GM18498 (cell line): Measurements from ENCODE around the gene MAML3.

ENCODE experiments used
- ATAC-seq: cut with Tn5 transposase; IDR thresholded peaks from one replicate; pipeline ENCODE4 v1.9.1; 2021; ENCODE audit warnings: mild to moderate bottlenecking, moderate library complexity; ENCODE audit not compliant: unreplicated experiment

The MAML3 gene

GRCh38 chr4:140156529-140157171, 2.7 kb upstream of the MAML3 start:
- ATAC-seq, result peak; percentile 76

GRCh38 chr4:140154572-140154891, 548 bp upstream of the MAML3 start:
- ATAC-seq, result no peak

DNA sequence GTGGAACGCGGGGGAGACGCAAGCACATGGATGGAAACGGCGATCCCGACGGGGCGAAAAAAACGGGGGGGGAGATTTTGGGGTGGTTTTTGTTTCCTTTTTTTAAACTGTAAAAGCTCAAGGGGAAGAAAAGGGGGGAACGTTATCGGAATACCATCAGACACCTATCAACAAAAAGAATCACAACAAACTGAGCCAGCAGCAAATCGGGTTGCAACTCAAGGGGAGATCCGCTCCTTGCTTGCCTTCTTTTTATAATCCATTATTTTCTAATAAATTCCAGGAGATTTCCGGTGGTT, 616 bp downstream of the MAML3 start:
- no peak for ATAC-seq

DNA sequence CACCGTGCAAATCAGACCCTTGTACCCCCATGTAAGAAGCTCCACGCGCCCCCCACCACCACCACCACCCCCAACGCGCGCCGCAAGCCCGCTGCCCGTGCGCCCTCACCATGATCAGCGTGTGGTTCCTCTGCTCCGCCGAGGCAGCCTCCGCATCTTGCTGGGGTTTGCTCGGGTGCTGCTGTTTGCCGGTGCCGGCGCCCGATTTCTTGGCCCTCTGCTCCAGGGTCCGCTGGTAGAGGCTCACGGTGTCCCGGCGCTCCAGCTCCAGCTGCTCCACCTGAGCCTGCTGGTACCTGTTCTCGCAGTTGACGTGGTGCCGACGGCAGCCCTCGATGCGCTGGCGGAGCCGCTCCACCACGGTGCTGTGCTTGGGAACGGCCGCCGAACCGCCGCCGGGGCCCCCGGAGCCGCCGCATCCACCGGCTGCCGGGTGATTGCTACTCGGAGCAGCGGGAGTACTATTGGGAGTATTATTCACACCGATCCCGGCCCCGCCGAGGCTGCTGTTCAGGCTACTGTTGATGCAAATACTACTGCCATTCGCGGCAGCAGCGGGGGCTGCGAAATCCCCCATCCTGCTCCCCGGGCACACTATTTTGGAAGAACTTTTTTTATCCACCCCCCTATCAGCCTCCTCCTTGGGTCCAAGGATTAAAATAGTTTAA, 1.1 kb downstream of the MAML3 start:
- no peak for ATAC-seq

DNA sequence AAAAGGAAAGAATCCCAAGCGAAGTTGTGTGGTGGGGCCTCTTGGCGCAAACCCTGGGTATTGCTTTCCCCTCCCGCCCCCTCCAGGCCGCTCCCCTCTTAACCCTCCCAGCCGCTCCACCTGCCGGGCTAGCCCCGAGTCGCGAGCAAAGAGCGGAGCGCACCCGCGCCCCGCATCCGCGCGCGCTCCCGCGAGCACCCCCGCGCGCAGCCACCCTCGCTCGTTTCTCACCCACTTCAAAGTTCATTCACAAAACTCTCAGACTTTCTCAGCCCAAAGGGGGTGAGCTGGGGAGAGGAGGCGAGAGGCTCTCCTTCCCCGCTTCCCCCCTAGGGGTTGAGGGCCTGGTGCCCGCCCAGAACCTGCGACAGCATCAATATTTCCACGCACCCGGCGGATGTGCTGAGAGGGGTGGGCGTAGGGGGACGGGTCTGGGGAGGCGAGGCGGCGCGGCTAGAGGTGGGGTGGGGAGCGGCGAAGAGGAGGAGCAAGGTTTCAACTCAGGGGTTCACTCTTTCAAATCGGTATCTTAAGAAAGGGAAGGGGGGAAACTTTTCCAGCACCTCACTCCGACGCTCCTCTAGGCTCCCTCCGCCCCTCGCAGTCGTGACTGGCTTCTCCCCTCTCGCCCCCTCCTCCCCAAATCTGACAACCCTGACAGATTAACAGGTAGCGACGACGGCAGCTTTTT, 1.8 kb downstream of the MAML3 start:
- no peak for ATAC-seq

DNA sequence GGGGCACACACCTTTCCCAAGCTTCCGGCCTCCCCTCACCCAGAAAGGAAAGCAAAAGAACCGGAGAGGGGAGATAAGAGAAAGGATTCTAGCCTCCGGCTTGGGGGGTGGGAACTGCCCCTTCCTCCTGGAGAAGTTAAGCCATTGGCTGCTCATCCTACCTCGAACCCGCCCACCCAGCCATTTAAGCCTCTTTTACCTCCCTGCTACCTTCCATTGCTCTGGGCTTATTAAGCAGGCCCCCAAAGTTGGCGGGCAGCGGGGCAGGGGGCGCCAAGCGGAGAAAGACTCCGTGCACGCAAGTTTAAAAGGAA, 2.3 kb downstream of the MAML3 start:
- no peak for ATAC-seq

DNA sequence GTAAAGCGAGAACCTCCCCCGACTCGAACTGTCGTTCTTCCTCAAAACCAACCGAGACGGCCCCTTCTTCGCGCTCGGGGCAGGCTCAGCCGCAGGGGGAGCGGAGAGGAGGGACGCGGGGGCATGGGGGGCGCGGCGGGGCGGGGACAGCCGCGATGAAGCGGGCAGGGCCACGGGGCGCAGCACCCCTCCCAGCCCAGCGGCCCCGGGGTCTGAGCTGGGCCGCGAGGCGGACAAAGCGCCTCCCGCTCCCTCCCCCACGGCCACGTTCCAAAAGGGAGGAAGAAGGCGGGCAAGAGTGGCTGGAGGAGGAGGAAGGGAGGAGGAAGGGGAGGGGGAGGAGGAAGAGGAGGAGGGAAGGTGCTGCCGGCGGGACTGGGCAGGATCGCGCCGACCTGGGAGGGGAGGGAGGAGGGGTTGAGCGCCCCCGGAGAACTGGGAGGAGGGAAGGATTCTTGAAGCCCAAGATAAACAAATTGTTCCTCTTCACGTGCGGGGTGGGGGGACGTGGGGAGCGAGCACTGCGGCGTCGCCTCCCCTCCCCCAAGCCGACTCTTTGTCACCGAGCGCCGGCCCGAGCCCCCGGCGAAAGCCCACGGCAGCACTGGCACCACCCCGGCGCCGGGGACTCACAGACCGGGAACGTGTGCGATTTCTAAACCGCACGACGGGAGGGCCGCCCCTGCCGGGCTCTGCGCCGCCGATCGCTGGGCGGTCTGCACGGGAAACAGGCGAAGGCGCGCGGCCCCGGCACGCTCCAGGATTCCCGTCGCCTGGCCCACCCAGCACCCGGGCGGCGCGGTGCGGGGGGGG, 2.9 kb downstream of the MAML3 start:
- ATAC-seq, result peak; percentile 46

- no peak for ATAC-seq
Observed at GRCh38 chr4:140150636-140150885, 3.4 kb downstream of the MAML3 start.

DNA sequence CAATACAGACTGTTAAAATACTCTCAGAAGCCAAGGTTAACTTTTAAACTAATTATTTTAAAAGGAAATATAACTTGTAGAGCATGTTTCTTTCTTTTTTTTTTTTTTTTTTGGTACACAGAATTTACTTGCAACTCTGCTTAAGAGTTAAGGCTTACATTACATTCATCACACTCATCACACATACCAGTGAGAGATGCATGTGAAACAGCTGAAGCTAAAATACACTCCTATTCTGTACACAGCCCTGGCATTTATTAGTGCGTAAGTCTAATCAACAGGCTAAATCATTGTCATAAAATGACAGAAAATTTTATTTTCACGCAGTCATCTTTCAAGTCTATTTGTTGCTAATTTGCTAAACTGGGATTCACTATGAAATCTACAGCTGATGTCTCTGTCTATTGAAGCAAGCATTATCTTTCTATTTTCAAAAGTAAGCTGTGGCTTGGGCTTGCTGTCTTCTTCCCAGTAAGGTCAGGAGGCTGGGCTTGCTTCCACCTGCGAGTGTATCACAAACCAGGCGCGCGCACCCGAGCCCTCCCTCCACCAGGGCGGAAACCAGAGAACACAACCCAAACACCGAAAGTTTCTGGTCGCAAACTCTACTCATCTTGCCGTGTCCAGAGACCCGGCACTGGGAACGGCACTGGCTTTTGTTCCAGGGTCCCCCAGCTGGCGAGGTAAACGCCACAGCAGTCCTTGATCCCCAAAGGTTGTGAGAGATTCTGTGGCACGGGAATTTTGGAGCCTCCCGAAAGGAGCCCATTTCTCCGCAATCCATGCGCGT, 3.9 kb downstream of the MAML3 start:
- peak; percentile 31 for ATAC-seq

GRCh38 chr4:140144050-140144449, 9.9 kb downstream of the MAML3 start:
- no peak for ATAC-seq

DNA sequence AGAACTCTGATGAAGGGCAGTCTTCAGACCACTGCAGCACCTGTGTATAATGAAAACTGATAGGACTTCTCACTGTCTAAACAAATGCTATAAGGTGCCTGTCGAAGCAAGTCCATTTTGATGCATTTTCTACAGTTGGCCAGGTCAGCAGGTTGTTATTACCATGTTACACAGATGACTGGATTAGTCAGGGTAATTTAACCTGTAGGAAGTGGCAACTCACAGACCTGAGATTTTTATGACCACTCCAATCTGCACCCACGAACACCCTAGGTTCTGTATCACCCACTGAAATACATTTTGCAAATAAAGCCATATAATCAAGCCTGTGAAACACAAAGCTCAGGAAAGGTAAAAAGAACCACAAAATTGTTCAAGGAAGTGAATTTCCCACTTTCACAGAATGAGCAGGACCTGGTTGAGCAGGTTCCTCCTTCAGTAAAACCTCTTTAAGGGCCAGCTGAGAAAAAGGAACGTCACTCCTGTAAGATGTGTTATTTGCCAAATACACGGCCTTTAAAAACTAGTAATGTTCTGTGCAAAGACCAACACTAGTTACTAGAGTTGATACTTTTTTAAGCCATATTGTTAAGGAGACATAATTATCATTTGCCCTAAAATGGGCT, 12.7 kb downstream of the MAML3 start:
- no peak for ATAC-seq

- ATAC-seq, result no peak
Observed at GRCh38 chr4:140140566-140140965, 13.4 kb downstream of the MAML3 start.

DNA sequence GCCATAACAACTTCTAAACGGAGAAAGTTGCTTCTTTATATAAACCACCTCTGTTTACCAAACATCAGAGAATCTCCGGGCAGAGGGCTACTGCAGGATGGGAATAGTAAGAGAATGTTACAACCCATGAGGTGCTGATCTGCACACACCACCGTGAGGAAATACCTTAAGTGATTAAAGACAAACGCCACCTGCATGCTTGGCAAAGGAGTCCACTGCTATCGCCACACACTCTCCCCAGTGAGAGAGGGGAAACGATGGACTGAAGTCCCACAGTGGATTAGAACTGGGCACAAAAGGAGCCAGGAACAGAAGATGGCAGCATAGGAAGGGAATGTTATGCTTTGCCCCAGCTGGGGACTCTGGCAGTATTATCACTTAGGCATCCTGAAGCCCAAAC, 15.6 kb downstream of the MAML3 start:
- no peak for ATAC-seq

DNA sequence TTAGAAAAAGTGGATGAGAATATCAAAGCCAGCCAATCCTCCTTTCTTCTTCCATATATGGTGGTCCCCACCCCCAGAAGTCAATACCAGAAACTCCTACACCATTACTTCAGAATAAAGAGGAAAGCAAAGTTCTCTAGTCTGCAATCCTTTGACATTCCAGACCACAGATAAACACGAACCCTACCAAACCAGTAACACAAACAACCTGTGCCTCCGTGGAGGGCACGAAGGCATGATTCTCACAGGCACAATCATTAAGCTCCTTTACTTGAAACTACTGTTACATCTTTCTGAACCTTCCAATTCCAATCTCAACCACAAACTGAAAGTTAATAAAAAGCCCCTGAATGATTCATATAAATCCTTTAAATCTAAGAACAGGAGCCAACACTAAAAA, 16.3 kb downstream of the MAML3 start:
- no peak for ATAC-seq

DNA sequence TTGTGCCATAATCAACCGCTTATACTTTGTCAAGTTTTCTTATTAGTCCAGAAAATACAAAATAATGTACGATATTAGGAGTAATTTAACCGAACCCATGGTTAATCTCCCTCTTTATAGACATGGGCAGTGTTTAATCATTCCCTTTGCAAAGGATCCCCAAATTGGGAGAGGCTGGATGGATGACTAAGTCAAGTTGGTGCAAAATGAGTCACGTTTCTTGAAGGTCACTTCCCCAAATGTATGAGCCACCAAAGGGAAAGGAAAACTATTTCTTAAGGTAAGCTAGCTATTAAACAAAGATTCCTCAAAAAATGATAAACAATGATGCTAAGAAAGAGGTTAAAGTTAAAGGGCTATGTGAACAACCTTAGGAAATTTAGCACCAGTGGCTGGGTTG, 17.5 kb downstream of the MAML3 start:
- ATAC-seq, result no peak

GRCh38 chr4:140135529-140136088, 18.4 kb downstream of the MAML3 start:
- no peak for ATAC-seq

DNA sequence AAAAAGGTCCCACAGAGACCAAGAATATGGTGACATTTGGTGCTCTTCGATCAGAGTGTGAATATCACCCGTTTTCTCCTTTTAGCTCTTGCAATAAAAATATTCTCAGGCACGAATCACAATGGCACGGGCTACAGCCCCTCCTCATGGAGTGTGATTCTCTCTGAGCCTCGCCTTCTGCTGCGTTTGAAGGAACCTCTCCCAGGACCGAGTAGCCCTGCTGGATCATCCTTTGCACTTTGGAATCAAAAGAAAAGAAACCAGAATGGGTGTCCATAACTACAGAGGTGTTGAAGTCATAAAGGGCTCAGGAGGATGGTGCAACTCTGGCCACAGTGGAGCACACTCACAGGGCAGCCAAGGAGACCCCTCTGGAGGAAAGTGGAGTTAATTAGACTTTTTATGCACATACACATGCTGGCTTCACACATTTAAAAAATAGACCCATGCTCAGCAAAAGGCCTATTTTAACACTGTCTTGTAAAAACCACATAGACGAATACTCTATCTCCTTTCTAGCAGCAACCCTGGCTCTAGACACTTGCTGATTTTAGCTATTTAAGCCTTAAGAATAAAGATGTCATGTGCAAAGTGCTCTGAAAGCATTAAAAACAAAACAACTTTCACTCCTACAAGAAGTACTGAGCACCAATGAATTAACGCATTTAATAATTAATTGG, 19.1 kb downstream of the MAML3 start:
- ATAC-seq, result no peak

DNA sequence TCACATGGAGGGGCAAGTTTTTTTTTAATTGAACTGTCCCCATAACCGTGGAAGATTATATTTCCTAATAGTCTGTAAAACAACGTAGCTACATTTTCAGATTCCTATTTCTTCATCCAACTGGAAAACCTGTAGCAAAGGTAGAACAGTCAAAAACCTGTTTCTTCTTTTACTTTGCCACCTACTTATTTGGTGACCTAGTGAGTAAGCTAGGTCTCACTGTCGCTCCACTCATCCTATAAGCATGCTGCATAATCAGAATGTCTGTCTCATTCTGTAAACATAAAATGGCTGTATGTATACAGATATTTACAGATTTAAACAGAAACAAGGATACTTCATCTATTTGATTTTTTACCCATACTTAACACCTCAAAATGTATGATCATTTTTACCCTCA, 20.4 kb downstream of the MAML3 start:
- no peak for ATAC-seq

GRCh38 chr4:140131675-140132229, 22.2 kb downstream of the MAML3 start:
- no peak for ATAC-seq

DNA sequence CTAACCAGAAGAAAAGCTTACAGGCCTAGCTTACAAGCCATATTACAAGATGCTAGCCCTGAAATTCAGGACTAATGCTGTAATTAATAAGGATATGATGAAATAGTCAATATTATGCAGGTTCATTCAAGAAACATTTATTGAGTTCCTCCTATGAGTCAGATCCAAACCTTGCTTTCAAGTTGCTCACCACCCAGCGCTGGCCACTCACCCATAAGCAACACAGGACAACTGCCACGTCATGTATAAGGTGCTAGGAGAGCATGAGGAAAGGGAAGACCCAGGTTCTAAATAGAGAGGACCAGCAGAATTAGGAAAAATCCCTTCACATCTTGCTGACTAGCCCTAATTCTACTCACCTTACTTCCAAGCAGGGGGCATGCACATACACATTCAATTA, 23.3 kb downstream of the MAML3 start:
- ATAC-seq, result no peak
